ENCODE measurements around the gene ENAH.

ENAH gene

GRCh38 chr1:225445639-225446594, 207.0 kb downstream of the ENAH start:
- H3K4me3 ChIP-seq (ENCODE audit: low read depth, low read length): no peak overlapping the region
- no peak for TF ChIP-seq CTCF (IDR thresholded peaks at IDR 0.05; ENCODE audit: borderline replicate concordance, insufficient read depth, low read depth, low read length)

DNA sequence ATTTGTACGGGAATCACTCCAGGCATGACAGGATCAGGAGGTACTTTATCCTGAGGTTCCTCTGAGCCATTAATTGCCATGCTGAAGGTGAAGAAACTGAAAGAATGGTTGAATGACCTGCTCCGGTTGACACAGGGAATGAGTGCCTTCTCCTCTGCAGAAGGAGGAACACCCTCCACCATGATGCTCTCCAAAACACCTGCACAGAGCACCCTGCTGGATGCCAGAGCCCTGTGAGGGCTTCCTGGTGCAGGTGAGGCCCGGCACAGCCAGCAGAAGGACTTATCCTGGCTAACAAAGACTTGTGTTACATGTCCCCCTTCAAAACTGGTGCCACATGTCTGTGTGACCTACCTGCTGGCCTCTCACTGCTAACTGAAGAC, 210.8 kb downstream of the ENAH start:
- TF ChIP-seq CTCF (IDR thresholded peaks at IDR 0.05; ENCODE audit: borderline replicate concordance, insufficient read depth, low read depth, low read length): no peak
- H3K4me3 ChIP-seq (ENCODE audit: low read depth, low read length): no peak overlapping the region

DNA sequence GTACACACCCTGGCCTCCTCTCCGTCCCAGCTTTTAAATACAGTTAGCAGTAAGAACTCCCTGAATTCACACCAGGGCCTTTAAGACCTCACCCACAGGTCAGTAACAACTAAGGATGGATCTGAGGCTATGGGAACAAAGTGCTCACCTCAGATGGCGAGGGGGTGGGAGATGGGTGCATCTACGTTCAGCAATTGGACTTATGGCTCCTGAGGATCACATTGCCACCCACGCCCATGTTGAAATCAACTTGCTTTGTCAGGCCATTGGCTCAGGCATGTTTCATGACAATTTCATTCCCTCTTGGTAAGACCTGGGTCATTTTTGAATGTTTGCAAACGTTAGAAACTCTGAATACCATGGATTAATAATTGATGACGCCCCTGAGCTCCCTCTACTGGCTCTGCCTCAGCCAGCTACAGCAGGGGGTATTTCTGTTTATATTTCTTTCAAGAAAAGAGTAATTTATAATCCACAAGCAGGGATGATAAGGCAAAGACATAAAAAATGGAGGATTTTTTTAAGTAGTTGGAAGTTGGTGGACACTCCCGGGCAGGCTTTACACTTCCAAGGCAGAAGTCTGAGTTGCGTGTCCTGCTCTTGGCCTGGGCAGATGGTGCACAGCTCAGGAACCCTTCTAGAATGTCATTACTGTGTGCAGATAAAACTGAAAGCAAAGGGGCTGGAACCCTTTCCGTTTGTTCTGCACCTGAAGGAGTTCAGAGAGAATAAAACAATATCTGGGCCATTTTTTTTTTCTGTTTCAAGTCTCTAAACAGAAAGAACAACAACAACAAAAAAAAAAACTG, 211.4 kb downstream of the ENAH start:
- no peak overlapping the region for H3K4me3 ChIP-seq (ENCODE audit: low read depth, low read length)
- TF ChIP-seq CTCF (IDR thresholded peaks at IDR 0.05; ENCODE audit: borderline replicate concordance, insufficient read depth, low read depth, low read length): no peak

DNA sequence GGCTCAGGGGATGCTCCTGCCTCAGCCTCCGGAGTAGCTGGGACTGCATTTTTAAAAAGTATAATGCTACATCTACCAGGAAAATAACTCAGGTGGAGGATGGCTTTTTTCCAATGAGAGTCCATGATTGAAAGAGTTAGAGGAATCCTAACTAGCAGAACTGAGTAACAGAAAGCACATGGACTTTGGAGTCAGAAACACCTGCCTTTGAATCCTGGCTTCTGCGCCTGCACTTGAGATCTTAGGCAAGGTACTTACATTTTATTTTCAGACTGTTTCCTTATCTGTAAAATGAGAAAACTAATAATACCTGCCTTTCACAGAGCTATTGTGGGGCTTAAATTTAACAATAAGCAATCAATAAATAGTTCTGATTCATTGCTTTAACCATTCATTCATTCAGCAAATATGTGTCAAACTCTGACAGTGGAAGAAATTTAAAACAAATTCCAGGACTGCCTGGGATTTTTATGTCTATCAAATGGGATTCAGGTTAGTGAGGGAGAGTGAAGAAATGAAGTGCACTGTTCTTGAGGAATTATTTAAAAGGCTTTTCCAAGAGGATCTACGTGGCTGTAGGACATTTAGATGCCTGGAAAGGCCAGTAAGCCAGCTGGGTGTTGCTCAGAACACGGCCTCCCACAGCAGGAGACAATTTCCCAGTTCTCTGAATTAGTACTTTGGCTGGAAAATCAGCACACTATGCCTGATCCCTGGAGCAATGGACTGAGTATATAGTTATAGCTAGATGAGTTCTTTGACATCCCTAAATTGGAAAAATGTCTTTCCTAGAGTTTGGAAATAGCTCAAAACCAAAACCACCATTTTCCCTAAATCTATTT, 212.3 kb downstream of the ENAH start:
- no peak overlapping the region for H3K4me3 ChIP-seq (ENCODE audit: low read depth, low read length)
- no peak for TF ChIP-seq CTCF (IDR thresholded peaks at IDR 0.05; ENCODE audit: borderline replicate concordance, insufficient read depth, low read depth, low read length)

- peak; percentile 25; the same call in 1 of the 2 replicates for TF ChIP-seq CTCF (IDR thresholded peaks at IDR 0.05; ENCODE audit: borderline replicate concordance, insufficient read depth, low read depth, low read length)
- no peak overlapping the region for H3K4me3 ChIP-seq (ENCODE audit: low read depth, low read length)
Measured at GRCh38 chr1:225437710-225438437, 215.0 kb downstream of the ENAH start.
